WTC11 (cell line): ENCODE measurements around the gene UNC5A.

ENCODE experiments used
- GABPB1 ChIP-seq: sonication (generic); formaldehyde crosslinking; IDR thresholded peaks from 2 replicates; pipeline ENCODE4 v1.8.1; 2023; ENCODE audit warnings: mild to moderate bottlenecking, missing genetic modification reagents
- NFATC4 ChIP-seq: fragments of 250-450 bp; sonication (Bioruptor Pico); IDR thresholded peaks from 2 replicates; pipeline ENCODE4 v1.9.0; 2021; ENCODE audit warnings: mild to moderate bottlenecking
- NR1H2 ChIP-seq: sonication (generic); formaldehyde crosslinking; IDR thresholded peaks from 2 replicates; pipeline ENCODE4 v1.9.0; 2021; ENCODE audit warnings: mild to moderate bottlenecking, moderate library complexity, missing genetic modification reagents
- NR3C1 ChIP-seq: sonication (generic); formaldehyde crosslinking; conservative IDR thresholded peaks from 2 replicates; pipeline ENCODE4 v1.8.1; 2023; ENCODE audit warnings: low read depth, mild to moderate bottlenecking, missing genetic modification reagents
- SP1 ChIP-seq: sonication (generic); formaldehyde crosslinking; conservative IDR thresholded peaks from 2 replicates; pipeline ENCODE4 v1.8.1; 2022; ENCODE audit warnings: missing genetic modification reagents
- TF ChIP-seq, protein P1 (sequence below): fragments of 200-600 bp; IDR thresholded peaks from 2 replicates; pipeline ENCODE4 v1.8.0; 2022; ENCODE audit warnings: antibody characterized with exemption
- TF ChIP-seq, protein P2 (sequence below): sonication (generic); formaldehyde crosslinking; IDR thresholded peaks from 2 replicates; pipeline ENCODE4 v1.8.0; 2022; ENCODE audit warnings: mild to moderate bottlenecking, missing genetic modification reagents

DNA sequence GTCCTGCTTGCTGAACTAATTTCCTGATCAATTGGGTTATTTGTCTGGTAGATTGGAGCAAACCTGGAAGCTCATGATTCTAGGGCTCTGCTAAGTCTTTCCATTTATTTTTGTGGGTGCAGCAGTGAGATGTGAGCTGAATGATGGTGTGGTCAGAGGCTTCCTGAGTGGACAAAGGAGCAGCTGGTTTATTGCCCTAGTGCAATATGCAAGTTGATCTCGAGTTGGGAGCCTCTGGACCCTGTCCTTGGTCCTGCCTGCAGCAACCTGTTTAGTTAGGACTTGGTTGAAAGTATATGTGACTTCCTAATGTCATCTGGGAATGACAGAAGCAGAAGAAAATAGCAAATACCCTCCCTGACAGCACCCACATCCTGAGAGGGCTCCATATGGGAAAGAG lies 4.2 kb upstream of the UNC5A start:
- TF ChIP-seq GABPB1 = no peak
- no peak for TF ChIP-seq NR3C1
- TF ChIP-seq, protein P1, sequence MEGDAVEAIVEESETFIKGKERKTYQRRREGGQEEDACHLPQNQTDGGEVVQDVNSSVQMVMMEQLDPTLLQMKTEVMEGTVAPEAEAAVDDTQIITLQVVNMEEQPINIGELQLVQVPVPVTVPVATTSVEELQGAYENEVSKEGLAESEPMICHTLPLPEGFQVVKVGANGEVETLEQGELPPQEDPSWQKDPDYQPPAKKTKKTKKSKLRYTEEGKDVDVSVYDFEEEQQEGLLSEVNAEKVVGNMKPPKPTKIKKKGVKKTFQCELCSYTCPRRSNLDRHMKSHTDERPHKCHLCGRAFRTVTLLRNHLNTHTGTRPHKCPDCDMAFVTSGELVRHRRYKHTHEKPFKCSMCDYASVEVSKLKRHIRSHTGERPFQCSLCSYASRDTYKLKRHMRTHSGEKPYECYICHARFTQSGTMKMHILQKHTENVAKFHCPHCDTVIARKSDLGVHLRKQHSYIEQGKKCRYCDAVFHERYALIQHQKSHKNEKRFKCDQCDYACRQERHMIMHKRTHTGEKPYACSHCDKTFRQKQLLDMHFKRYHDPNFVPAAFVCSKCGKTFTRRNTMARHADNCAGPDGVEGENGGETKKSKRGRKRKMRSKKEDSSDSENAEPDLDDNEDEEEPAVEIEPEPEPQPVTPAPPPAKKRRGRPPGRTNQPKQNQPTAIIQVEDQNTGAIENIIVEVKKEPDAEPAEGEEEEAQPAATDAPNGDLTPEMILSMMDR = no peak
- TF ChIP-seq, protein P2, sequence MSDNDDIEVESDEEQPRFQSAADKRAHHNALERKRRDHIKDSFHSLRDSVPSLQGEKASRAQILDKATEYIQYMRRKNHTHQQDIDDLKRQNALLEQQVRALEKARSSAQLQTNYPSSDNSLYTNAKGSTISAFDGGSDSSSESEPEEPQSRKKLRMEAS = no peak
- TF ChIP-seq SP1 = no peak
- TF ChIP-seq NR1H2 = no peak
- TF ChIP-seq NFATC4 = no peak
